HUES6 (cell line): ENCODE data around the gene ELAPOR1.

Experiments used
- H3K27ac ChIP-seq: 2 replicates; pipeline ENCODE4 v1.7.0; 2013; ENCODE audit warnings: low read depth, mild to moderate bottlenecking, low read length, inconsistent platforms
- H3K27me3 ChIP-seq: 2 replicates; pipeline ENCODE4 v1.6.1; 2013; ENCODE audit warnings: low read length; ENCODE audit not compliant: control insufficient read depth, insufficient read depth
- H3K36me3 ChIP-seq: 2 replicates; pipeline ENCODE4 v1.6.1; 2013; ENCODE audit warnings: low read length; ENCODE audit not compliant: control insufficient read depth, insufficient read depth
- H3K4me1 ChIP-seq: 2 replicates; pipeline ENCODE4 v1.6.1; 2013; ENCODE audit warnings: low read length; ENCODE audit not compliant: control insufficient read depth, insufficient read depth
- H3K4me3 ChIP-seq: 2 replicates; pipeline ENCODE4 v1.5.1; 2013; ENCODE audit warnings: low read depth, low read length
- H3K9ac ChIP-seq: one replicate; pipeline ENCODE4 v1.6.1; 2013; ENCODE audit warnings: mild to moderate bottlenecking, low read length
- H3K9me3 ChIP-seq: 2 replicates; pipeline ENCODE4 v1.6.1; 2013; ENCODE audit warnings: low read depth, low read length; ENCODE audit not compliant: control insufficient read depth, insufficient read depth

Gene ELAPOR1

GRCh38 chr1:109116286-109116685, 2.4 kb downstream of the ELAPOR1 start:
- no peak overlapping the region for H3K27ac ChIP-seq
- H3K36me3 ChIP-seq, result no peaks in the 10 kb centered on the region
- peaks cover 50% of the 10 kb centered on the region for H3K27me3 ChIP-seq
- no peaks in the 10 kb centered on the region; the same call in 1 of the 2 replicates for H3K4me1 ChIP-seq
- no peak overlapping the region for H3K9ac ChIP-seq
- no peaks in the 10 kb centered on the region for H3K9me3 ChIP-seq
- no peak overlapping the region for H3K4me3 ChIP-seq

GRCh38 chr1:109118089-109118488, 4.2 kb downstream of the ELAPOR1 start:
- no peaks in the 10 kb centered on the region for H3K36me3 ChIP-seq
- H3K27me3 ChIP-seq, result peaks cover 34% of the 10 kb centered on the region
- no peak overlapping the region for H3K9ac ChIP-seq
- H3K9me3 ChIP-seq, result no peaks in the 10 kb centered on the region
- no peak overlapping the region for H3K4me3 ChIP-seq
- H3K4me1 ChIP-seq, result no peaks in the 10 kb centered on the region
- H3K27ac ChIP-seq, result no peak overlapping the region

- Histone ChIP-seq H3K9me3 (no peaks in the 10 kb centered on the region), H3K27me3 (peaks cover 11% of the 10 kb centered on the region), H3K9ac (no peak overlapping the region), H3K4me1 (no peaks in the 10 kb centered on the region), H3K4me3 (no peak overlapping the region), H3K36me3 (no peaks in the 10 kb centered on the region), H3K27ac (no peak overlapping the region)
Observed at GRCh38 chr1:109120356-109120755, 6.4 kb downstream of the ELAPOR1 start.

- Histone ChIP-seq H3K36me3 (no peaks in the 10 kb centered on the region), H3K4me1 (no peaks in the 10 kb centered on the region), H3K27ac (no peak overlapping the region), H3K4me3 (no peak overlapping the region), H3K9me3 (no peaks in the 10 kb centered on the region), H3K27me3 (no peaks in the 10 kb centered on the region), H3K9ac (no peak overlapping the region)
Observed at GRCh38 chr1:109131059-109131458, 17.1 kb downstream of the ELAPOR1 start.

- H3K4me1 ChIP-seq, result no peaks in the 10 kb centered on the region
- no peaks in the 10 kb centered on the region for H3K36me3 ChIP-seq
- no peaks in the 10 kb centered on the region for H3K27me3 ChIP-seq
- no peak overlapping the region for H3K4me3 ChIP-seq
- no peak overlapping the region for H3K9ac ChIP-seq
- no peak overlapping the region for H3K27ac ChIP-seq
- H3K9me3 ChIP-seq, result no peaks in the 10 kb centered on the region
Observed at GRCh38 chr1:109131800-109132199, 17.9 kb downstream of the ELAPOR1 start.

- no peaks in the 10 kb centered on the region for H3K9me3 ChIP-seq
- H3K36me3 ChIP-seq, result no peaks in the 10 kb centered on the region
- no peak overlapping the region for H3K9ac ChIP-seq
- H3K4me3 ChIP-seq, result no peak overlapping the region
- H3K4me1 ChIP-seq, result no peaks in the 10 kb centered on the region
- H3K27me3 ChIP-seq, result no peaks in the 10 kb centered on the region
- H3K27ac ChIP-seq, result no peak overlapping the region
Observed at GRCh38 chr1:109133002-109133706, 19.2 kb downstream of the ELAPOR1 start.

GRCh38 chr1:109133815-109134214, 19.9 kb downstream of the ELAPOR1 start:
- Histone ChIP-seq H3K4me1 (no peaks in the 10 kb centered on the region), H3K27me3 (no peaks in the 10 kb centered on the region), H3K36me3 (no peaks in the 10 kb centered on the region), H3K27ac (no peak overlapping the region), H3K4me3 (no peak overlapping the region), H3K9ac (no peak overlapping the region), H3K9me3 (no peaks in the 10 kb centered on the region)

- Histone ChIP-seq H3K9me3 (no peaks in the 10 kb centered on the region), H3K4me3 (no peak overlapping the region), H3K4me1 (no peaks in the 10 kb centered on the region), H3K9ac (no peak overlapping the region), H3K27me3 (no peaks in the 10 kb centered on the region), H3K36me3 (no peaks in the 10 kb centered on the region), H3K27ac (no peak overlapping the region)
Observed at GRCh38 chr1:109134423-109134822, 20.5 kb downstream of the ELAPOR1 start.

- Histone ChIP-seq H3K9ac (no peak overlapping the region), H3K9me3 (no peaks in the 10 kb centered on the region), H3K27me3 (no peaks in the 10 kb centered on the region), H3K4me3 (no peak overlapping the region), H3K4me1 (no peaks in the 10 kb centered on the region), H3K36me3 (no peaks in the 10 kb centered on the region), H3K27ac (no peak overlapping the region)
Observed at GRCh38 chr1:109135940-109136339, 22.0 kb downstream of the ELAPOR1 start.

GRCh38 chr1:109136766-109137165, 22.9 kb downstream of the ELAPOR1 start:
- Histone ChIP-seq H3K9ac (no peak overlapping the region), H3K36me3 (no peaks in the 10 kb centered on the region), H3K9me3 (no peaks in the 10 kb centered on the region), H3K4me3 (no peak overlapping the region), H3K4me1 (no peaks in the 10 kb centered on the region), H3K27me3 (no peaks in the 10 kb centered on the region), H3K27ac (no peak overlapping the region)

- no peaks in the 10 kb centered on the region for H3K9me3 ChIP-seq
- no peaks in the 10 kb centered on the region for H3K36me3 ChIP-seq
- H3K4me1 ChIP-seq, result no peaks in the 10 kb centered on the region
- no peak overlapping the region for H3K27ac ChIP-seq
- H3K9ac ChIP-seq, result no peak overlapping the region
- no peak overlapping the region for H3K4me3 ChIP-seq
- H3K27me3 ChIP-seq, result no peaks in the 10 kb centered on the region
Observed at GRCh38 chr1:109137958-109138357, 24.0 kb downstream of the ELAPOR1 start.
